Loucy (cell line): ENCODE measurements around the gene ZNF773.
"Not testable (repeated sequence)": the region's sequence is repeated elsewhere in the genome, so short reads cannot be mapped to it uniquely, and the experiment has no call there.

Experiments
- H2AFZ ChIP-seq: fragments of 200-600 bp; sonication (generic); 2 replicates; pipeline ENCODE4 v1.6.0; 2016; ENCODE audit warnings: antibody characterized with exemption, mild to moderate bottlenecking, low read length, moderate library complexity
- H3F3A ChIP-seq: fragments of 200-600 bp; 2 replicates; pipeline ENCODE4 v1.6.0; 2016; ENCODE audit warnings: antibody characterized with exemption, low read depth, mild to moderate bottlenecking
- H3K27me3 ChIP-seq: fragments of 200-600 bp; sonication (generic); 2 replicates; pipeline ENCODE4 v1.6.1; 2014; ENCODE audit warnings: low read length, mild to moderate bottlenecking; ENCODE audit not compliant: insufficient read depth, poor library complexity, severe bottlenecking
- H3K36me3 ChIP-seq: fragments of 200-600 bp; sonication (generic); 2 replicates; pipeline ENCODE4 v1.6.1; 2016; ENCODE audit warnings: low read length; ENCODE audit not compliant: insufficient read depth
- H3K4me1 ChIP-seq: fragments of 200-600 bp; sonication (generic); 2 replicates; pipeline ENCODE4 v1.5.1; 2014; ENCODE audit warnings: low read length, mild to moderate bottlenecking; ENCODE audit not compliant: insufficient read depth, poor library complexity, severe bottlenecking
- H3K4me2 ChIP-seq: fragments of 200-600 bp; sonication (generic); 2 replicates; pipeline ENCODE4 v1.6.0; 2014; ENCODE audit warnings: antibody characterized with exemption, low read length, low read depth, mild to moderate bottlenecking; ENCODE audit not compliant: poor library complexity, severe bottlenecking
- H3K4me3 ChIP-seq: fragments of 200-600 bp; sonication (generic); 2 replicates; pipeline ENCODE4 v1.5.1; 2014; ENCODE audit warnings: low read length, mild to moderate bottlenecking, mixed read lengths; ENCODE audit not compliant: poor library complexity, severe bottlenecking
- H3K79me2 ChIP-seq: fragments of 200-600 bp; sonication (generic); 2 replicates; pipeline ENCODE4 v1.6.1; 2014; ENCODE audit warnings: low read length; ENCODE audit not compliant: insufficient read depth
- H3K9ac ChIP-seq: fragments of 200-600 bp; sonication (generic); 2 replicates; pipeline ENCODE4 v1.6.0; 2014; ENCODE audit warnings: mild to moderate bottlenecking, low read depth, low read length, moderate library complexity; ENCODE audit not compliant: poor library complexity, severe bottlenecking
- H3K9me2 ChIP-seq: fragments of 200-600 bp; sonication (generic); replicated peaks from 2 replicates; pipeline ENCODE4 v1.6.1; 2016; ENCODE audit warnings: low read depth, low read length, mixed read lengths
- H3K9me3 ChIP-seq: fragments of 200-600 bp; sonication (generic); 2 replicates; pipeline ENCODE4 v1.6.1; 2014; ENCODE audit warnings: mild to moderate bottlenecking, antibody characterized with exemption, low read length, low read depth; ENCODE audit not compliant: insufficient read depth
- H4K20me1 ChIP-seq: fragments of 200-600 bp; sonication (generic); 2 replicates; pipeline ENCODE4 v1.6.0; 2014; ENCODE audit warnings: antibody characterized with exemption, low read length, mild to moderate bottlenecking; ENCODE audit not compliant: insufficient read depth, poor library complexity, severe bottlenecking
- CTCF ChIP-seq: fragments of 200-600 bp; sonication (generic); conservative IDR thresholded peaks from 2 replicates; pipeline ENCODE4 v1.5.1; 2014; ENCODE audit warnings: mild to moderate bottlenecking, antibody characterized with exemption, low read length
- EZH2phosphoT487 ChIP-seq: fragments of 200-600 bp; IDR thresholded peaks from 2 replicates; pipeline ENCODE4 v1.6.1; 2018; ENCODE audit warnings: antibody characterized with exemption, mild to moderate bottlenecking, moderate library complexity, borderline replicate concordance

Gene ZNF773

GRCh38 chr19:57512845-57513244 lies 13.1 kb downstream of the ZNF773 start:
- Histone ChIP-seq H3K9me2 (no peaks in the 10 kb centered on the region), H3K79me2 (no peaks in the 10 kb centered on the region), H3K9me3 (peaks cover 32% of the 10 kb centered on the region; the same call in 1 of the 2 replicates), H2AFZ (no peak overlapping the region), H3K4me2 (no peak overlapping the region), H3K4me1 (peaks cover 15% of the 10 kb centered on the region), H3K9ac (no peak overlapping the region), H3K4me3 (no peak overlapping the region), H3K27me3 (no peaks in the 10 kb centered on the region), H3F3A (no peaks in the 10 kb centered on the region), H3K36me3 (peaks cover 6% of the 10 kb centered on the region; the same call in 1 of the 2 replicates), H4K20me1 (no peaks in the 10 kb centered on the region)
- TF ChIP-seq CTCF: no peak
- no peak for TF ChIP-seq EZH2phosphoT487

DNA sequence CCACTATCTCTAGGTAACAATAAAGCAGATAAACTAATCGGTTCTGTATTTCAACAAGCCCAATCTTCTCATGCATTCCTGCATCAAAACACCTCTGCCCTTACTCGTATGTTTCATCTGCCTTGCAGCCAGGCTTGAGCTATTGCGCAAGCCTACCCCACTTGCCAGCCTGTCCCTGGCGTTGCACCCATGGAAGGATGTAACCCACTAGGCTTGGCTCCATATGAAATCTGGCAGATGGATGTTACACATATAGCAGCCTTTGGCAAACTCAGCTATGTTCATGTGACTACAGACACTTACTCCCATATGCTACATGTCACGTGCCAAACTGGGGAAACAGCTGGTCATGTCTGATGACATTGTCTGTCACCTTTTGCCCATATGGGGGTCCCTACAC lies 15.5 kb downstream of the ZNF773 start:
- no peaks in the 10 kb centered on the region for H3K79me2 ChIP-seq
- TF ChIP-seq EZH2phosphoT487: no peak
- no peak for TF ChIP-seq CTCF
- H3K9ac ChIP-seq: no peak overlapping the region
- peaks cover 6% of the 10 kb centered on the region; the same call in 1 of the 2 replicates for H3K36me3 ChIP-seq
- no peaks in the 10 kb centered on the region for H3K9me2 ChIP-seq
- no peak overlapping the region for H3K4me3 ChIP-seq
- no peak overlapping the region for H3K4me2 ChIP-seq
- H2AFZ ChIP-seq: no peak overlapping the region
- no peaks in the 10 kb centered on the region for H3K27me3 ChIP-seq
- no peaks in the 10 kb centered on the region for H4K20me1 ChIP-seq
- no peaks in the 10 kb centered on the region for H3F3A ChIP-seq
- H3K9me3 ChIP-seq: peaks cover 32% of the 10 kb centered on the region; the same call in 1 of the 2 replicates
- peaks cover 15% of the 10 kb centered on the region for H3K4me1 ChIP-seq

GRCh38 chr19:57518021-57518420 lies 18.3 kb downstream of the ZNF773 start:
- not testable (repeated sequence) for H3K36me3 ChIP-seq, H3K9me2 ChIP-seq, H3K9ac ChIP-seq, H4K20me1 ChIP-seq, H3F3A ChIP-seq, H3K4me3 ChIP-seq, H3K27me3 ChIP-seq, H2AFZ ChIP-seq, H3K79me2 ChIP-seq, H3K4me2 ChIP-seq
- H3K4me1 ChIP-seq: peaks cover 15% of the 10 kb centered on the region
- H3K9me3 ChIP-seq: peaks cover 17% of the 10 kb centered on the region; the same call in 1 of the 2 replicates

DNA sequence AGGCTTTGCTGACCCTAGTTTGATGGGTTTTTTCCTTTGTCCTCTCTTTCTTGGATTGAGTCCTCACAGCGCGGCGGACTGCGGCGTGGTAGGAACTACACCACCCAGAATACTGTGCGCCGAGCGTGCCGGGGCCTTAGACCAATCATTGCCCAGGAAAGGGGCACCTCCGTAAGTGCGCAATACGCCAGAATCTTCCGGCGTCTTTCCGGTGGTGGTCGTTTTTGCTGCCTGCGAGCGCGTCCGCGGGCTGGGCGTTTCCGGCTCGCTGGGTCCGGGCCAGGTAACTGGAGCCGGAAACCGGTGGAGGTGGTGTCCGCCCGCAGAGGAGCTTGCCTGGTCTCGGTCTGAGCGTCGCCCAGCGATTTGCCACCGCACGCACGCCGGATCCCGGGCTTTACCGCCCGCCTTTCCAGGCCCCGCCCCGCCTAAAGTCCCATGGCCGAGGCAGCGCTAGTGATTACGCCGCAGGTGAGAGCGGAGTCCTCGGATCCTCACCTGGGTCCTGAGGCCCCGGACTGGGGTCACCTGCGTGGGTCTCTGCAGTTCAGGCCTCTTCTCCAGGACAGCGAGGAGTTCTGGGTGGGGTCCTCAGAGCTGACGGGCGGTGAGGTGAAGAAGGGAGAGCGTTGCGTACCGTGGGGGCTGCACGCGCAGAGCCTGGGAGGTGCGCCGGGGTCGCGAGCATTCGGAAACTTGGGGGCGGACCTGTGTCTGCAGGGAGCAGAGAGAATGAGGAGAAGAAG lies 27.6 kb downstream of the ZNF773 start, which contains the start of gene ZNF549:
TSS of gene ZNF549 (plus strand) at position 221 of the 746 bp plus-strand sequence. CDS start at position 439, 218 bp downstream.
- peaks cover 39% of the 10 kb centered on the region for H3K79me2 ChIP-seq
- no peaks in the 10 kb centered on the region; the same call in 1 of the 2 replicates for H3K36me3 ChIP-seq
- no peaks in the 10 kb centered on the region for H3K27me3 ChIP-seq
- H4K20me1 ChIP-seq: peaks cover 8% of the 10 kb centered on the region
- peak within 1 kb of the TSS; percentile 91 for H3K9ac ChIP-seq
- H3K4me2 ChIP-seq: peak within 1 kb of the TSS; percentile 93
- peak within 1 kb of the TSS; percentile 96 for H2AFZ ChIP-seq
- no peaks in the 10 kb centered on the region for H3K9me3 ChIP-seq
- no peaks in the 10 kb centered on the region for H3K9me2 ChIP-seq
- peaks cover 19% of the 10 kb centered on the region for H3K4me1 ChIP-seq
- peak within 1 kb of the TSS; percentile 95 for H3K4me3 ChIP-seq
- no peak for TF ChIP-seq CTCF
- H3F3A ChIP-seq: no peaks in the 10 kb centered on the region
